Thymus (tissue), 11 donors: Measurements from ENCODE around the gene C1QTNF9B. TPM values are rescaled to one million over a fixed set of nuclear protein-coding genes. Genes with fewer than 3 reads are reported as not detected.

ENCODE experiments used
- DNase-seq, 9 donors: peaks; one replicate each; pipeline ENCODE4 v3.0.0-alpha.2; 2013; ENCODE audit warnings: low spot score in 9 of 9, low read depth in 6 of 9, missing footprints in 1 of 9
- H3K27ac ChIP-seq, 2 donors: one replicate each; pipeline ENCODE4 v1.5.1; 2013; ENCODE audit warnings: control low read depth in 1 of 2, low read depth in 1 of 2, low read length in 1 of 2, mild to moderate bottlenecking in 1 of 2, moderate library complexity in 1 of 2
- H3K27me3 ChIP-seq, 2 donors: one replicate each; pipeline ENCODE4 v1.5.1; 2013; ENCODE audit warnings: low read length in 1 of 2; ENCODE audit not compliant: control insufficient read depth in 2 of 2, insufficient read depth in 1 of 2
- H3K36me3 ChIP-seq, 2 donors: one replicate each; pipeline ENCODE4 v1.5.1; 2013; ENCODE audit warnings: low read length in 1 of 2, mild to moderate bottlenecking in 1 of 2, moderate library complexity in 1 of 2; ENCODE audit not compliant: control insufficient read depth in 2 of 2, insufficient read depth in 2 of 2
- H3K4me1 ChIP-seq, 2 donors: one replicate each; pipeline ENCODE4 v1.5.1; 2013; ENCODE audit warnings: low read length in 2 of 2; ENCODE audit not compliant: control insufficient read depth in 2 of 2, insufficient read depth in 2 of 2
- H3K4me3 ChIP-seq, 2 donors: one replicate each; pipeline ENCODE4 v1.5.1; 2013; ENCODE audit warnings: low read length in 2 of 2, control low read depth in 1 of 2, mild to moderate bottlenecking in 1 of 2
- H3K9me3 ChIP-seq, 2 donors: one replicate each; pipeline ENCODE4 v1.5.1; 2013; ENCODE audit warnings: low read length in 1 of 2, mild to moderate bottlenecking in 1 of 2; ENCODE audit not compliant: control insufficient read depth in 2 of 2, insufficient read depth in 1 of 2
- WGBS: extraction: QIAGEN DNeasy Blood & Tissue Kit; methylation state at CpG from one replicate; pipeline ENCODE4 v1.1.7; 2013; 5-methylcytosine and 5-hydroxymethylcytosine counted together
- polyA plus RNA-seq: library from polyadenylated mRNA; stranded (reverse); fragments of 200-250 nt; gene quantifications from one replicate; pipeline ENCODE4 v1.2.3, GENCODE V29; 2013
- total RNA-seq: library from RNA; stranded (reverse); fragments of 120-200 nt; gene quantifications from one replicate; pipeline ENCODE4 v1.2.4, GENCODE V29; 2013
- donor health status: healthy.

The C1QTNF9B gene
- total and polyA plus RNA-seq, 2 donors: 0.34 to 0.38 TPM

DNA sequence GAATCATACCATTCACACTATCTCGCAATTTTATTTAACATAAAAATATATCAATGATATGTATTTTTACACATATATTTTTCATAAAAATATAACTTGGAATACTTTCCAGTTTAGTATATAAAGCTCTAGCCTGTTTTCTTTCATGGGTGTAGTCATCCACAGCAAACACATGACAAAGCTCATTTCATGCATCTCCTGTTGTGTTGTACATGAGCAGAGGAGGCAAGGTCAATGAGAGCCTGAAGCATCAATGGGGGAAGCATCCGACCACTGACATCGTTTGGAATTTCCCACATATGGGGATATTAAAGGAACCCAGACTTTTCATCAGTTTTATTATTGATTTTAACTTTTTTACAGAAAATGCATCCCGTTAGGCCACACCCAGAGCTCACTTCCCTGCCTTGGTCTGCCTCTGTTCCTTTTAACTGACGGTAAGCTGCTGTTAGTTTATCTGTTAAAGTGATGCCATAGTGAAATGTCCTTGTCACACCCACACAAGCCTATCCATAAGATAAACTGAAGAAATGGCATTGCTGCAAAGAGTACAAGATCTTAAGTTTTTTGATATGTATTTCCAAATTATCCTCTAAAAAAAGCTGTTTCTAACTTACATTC, 52.1 kb downstream of the C1QTNF9B start:
- H3K27me3 ChIP-seq: no peaks in the 10 kb centered on the region
- no peaks in the 10 kb centered on the region for H3K9me3 ChIP-seq
- H3K36me3 ChIP-seq: no peaks in the 10 kb centered on the region
- DNase-seq: no peak
- no peak overlapping the region for H3K4me3 ChIP-seq
- no peak overlapping the region for H3K27ac ChIP-seq
- H3K4me1 ChIP-seq: peaks cover 13 to 20% of the 10 kb centered on the region in 2 donors
- 95% methylated on average over 5 of the region's 5 CpGs for WGBS

DNA sequence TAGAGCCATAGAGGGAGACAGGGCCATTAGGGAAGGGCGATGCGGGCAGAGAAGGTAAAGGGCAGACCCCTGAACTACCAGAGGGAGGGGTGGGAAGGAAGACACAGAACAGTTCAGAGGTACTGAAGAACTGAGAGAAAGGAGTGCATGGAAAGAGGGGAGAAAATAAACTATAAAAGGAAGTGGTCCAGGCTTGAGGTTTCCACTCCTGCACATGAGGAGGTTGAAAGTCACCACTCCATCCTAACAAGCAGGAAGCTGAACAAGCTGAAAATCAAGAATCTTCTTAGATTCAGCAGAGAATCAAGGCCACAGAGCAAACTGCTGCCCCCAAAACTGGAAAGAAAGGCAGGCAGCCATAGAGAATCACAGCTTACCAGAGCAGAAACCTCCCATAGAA, 53.2 kb downstream of the C1QTNF9B start:
- Histone ChIP-seq H3K9me3 (no peaks in the 10 kb centered on the region), H3K4me3 (no peak overlapping the region), H3K4me1 (peaks cover 13 to 19% of the 10 kb centered on the region in 2 donors), H3K27me3 (no peaks in the 10 kb centered on the region), H3K27ac (no peak overlapping the region), H3K36me3 (no peaks in the 10 kb centered on the region)
- peak in 1 of 9 donors; percentile 40 for DNase-seq
- WGBS: 68% methylated on average over 2 of the region's 2 CpGs

DNA sequence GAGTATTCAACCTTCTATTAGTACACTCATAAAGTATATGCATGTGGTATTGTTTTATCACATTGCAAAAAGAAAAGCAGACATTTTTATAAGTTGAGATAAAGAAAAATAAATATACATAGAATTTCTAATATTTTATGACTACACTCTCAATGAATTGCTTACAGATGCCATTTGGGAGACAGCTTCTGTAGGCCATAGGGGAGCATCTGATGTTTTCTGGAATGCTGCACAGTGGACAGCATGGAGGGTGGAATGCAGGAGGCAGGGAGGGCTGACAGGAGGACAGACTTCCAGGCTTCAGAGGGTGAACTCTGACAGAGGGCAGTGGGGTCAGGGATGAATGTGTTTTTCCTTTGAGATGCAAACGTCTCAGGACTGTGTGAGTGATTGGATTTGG, 53.9 kb downstream of the C1QTNF9B start:
- H3K27ac ChIP-seq: no peak overlapping the region
- no peaks in the 10 kb centered on the region for H3K27me3 ChIP-seq
- no peak overlapping the region for H3K4me3 ChIP-seq
- no peaks in the 10 kb centered on the region for H3K9me3 ChIP-seq
- H3K36me3 ChIP-seq: no peaks in the 10 kb centered on the region
- DNase-seq: no peak
- WGBS: 95% methylated on average over 1 of the region's 1 CpG
- H3K4me1 ChIP-seq: peaks cover 9 to 12% of the 10 kb centered on the region in 2 donors

DNA sequence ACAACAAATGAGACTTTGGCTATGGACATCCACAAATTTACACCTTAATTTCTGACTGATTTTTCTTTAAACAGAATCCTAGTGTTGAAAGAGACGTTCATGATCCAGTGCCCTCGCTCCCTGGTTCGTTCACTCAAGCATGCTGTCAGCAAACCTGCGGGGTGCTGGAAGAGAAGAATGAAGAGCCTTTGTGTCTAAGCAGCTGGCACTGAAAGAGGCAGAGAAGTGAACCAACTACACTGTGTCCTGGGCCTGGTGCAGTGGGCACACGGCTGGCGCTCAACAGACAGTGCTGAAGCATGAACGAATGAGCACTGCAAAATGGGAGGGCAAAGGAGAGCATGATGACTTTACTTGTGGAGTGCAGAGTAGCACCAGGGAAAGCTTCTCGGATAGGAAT, 54.9 kb downstream of the C1QTNF9B start:
- Histone ChIP-seq H3K9me3 (no peaks in the 10 kb centered on the region), H3K36me3 (peaks cover 0 to 1% of the 10 kb centered on the region in 2 donors), H3K4me3 (no peak overlapping the region), H3K27ac (no peak overlapping the region), H3K27me3 (no peaks in the 10 kb centered on the region), H3K4me1 (peaks cover 5% of the 10 kb centered on the region in 2 donors)
- WGBS: 97% methylated on average over 8 of the region's 8 CpGs
- no peak for DNase-seq

Other genes with a start within 250 kb of the C1QTNF9B start
- 13.2 TPM for gene MIPEP, start 8.1 kb downstream of the C1QTNF9B start, total RNA-seq
- gene MIPEP, start 8.1 kb downstream of the C1QTNF9B start, polyA plus RNA-seq: 22.7 TPM